Effector memory CD4-positive, alpha-beta T cell (primary cell): Measurements from ENCODE around the gene GRIK5.

ENCODE experiments used
- DNase-seq, 3 donors: peaks; one replicate each; pipeline ENCODE4 v3.0.0-alpha.2; 2020
- H3K27ac ChIP-seq: 2 replicates; pipeline ENCODE4 v1.7.0; 2013; ENCODE audit warnings: mild to moderate bottlenecking, low read length, moderate library complexity; ENCODE audit not compliant: insufficient read depth, poor library complexity, severe bottlenecking
- H3K27me3 ChIP-seq: replicated peaks from 2 replicates; pipeline ENCODE4 v1.7.0; 2013; ENCODE audit warnings: mild to moderate bottlenecking, low read length; ENCODE audit not compliant: insufficient read depth, control insufficient read depth, poor library complexity, severe bottlenecking
- H3K36me3 ChIP-seq: 2 replicates; pipeline ENCODE4 v1.7.0; 2013; ENCODE audit warnings: mild to moderate bottlenecking, low read length, moderate library complexity; ENCODE audit not compliant: control insufficient read depth, insufficient read depth
- H3K4me1 ChIP-seq: 2 replicates; pipeline ENCODE4 v1.7.0; 2013; ENCODE audit warnings: low read length, mild to moderate bottlenecking; ENCODE audit not compliant: control insufficient read depth, insufficient read depth, poor library complexity, severe bottlenecking
- H3K4me3 ChIP-seq: 2 replicates; pipeline ENCODE4 v1.7.0; 2013; ENCODE audit warnings: low read length, low read depth, mild to moderate bottlenecking; ENCODE audit not compliant: insufficient read depth, poor library complexity, severe bottlenecking
- H3K9me3 ChIP-seq: 2 replicates; pipeline ENCODE4 v1.7.0; 2013; ENCODE audit warnings: mild to moderate bottlenecking, low read length, moderate library complexity; ENCODE audit not compliant: control insufficient read depth

Gene GRIK5

DNA sequence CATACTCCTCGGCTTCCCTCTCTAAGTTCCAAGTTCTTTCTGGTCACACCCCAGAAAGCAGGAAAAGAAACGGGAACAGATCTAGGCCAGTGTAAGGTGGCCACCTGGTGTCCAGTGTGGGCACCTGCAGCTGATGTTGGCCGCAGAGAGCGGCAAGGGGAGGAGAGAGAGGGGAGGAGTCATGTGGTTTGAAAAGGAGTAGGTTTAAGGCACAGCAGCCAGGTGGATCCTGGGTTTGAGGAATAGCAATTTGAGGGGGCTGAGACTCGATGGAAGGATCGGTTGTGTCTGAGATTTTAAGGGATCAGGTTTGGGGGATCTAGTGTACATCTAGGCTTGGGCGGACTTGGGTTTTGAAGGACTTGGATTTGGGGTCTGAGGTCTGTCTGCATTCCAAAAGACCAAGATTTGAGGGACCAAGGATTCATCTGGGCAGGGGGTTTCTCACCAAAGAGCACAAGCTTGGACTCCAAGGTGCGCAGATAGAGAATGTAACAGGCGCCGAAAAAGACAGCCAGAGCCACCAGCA, 112.1 kb downstream of the GRIK5 start:
- H3K27ac ChIP-seq = peak overlapping the region; percentile 86

DNA sequence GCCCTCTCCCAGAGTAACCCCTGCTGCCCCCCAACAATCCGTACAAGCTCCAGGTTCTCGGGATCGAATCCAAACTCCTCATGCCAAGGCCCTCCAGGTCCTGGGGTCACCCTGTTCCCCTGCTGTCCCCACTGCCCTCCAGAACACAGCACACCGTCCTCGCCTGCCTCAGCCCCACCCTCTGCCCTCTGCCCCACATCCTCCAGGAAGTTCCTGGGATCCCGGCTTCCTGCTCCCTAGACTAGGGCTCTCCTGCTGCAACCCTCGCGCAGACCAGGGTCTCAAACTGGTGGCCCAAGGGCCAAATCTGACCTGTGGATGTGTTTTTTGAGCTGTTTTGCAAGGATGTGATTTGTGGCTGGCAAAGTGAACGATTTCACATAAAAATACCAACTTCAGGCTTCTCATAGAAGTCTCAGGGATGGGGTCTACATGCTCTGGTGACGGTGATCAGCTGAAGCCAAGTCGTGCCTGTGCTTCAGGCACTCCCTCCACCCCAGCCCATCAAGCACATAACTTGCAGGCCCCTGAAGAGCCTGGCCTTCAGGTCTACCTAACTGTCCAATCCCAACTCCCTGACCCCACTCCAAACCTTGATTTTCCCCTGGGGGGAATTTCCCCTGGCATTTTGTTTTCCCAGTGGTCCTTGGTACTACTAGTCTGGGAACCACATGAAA, 112.7 kb downstream of the GRIK5 start:
- Histone ChIP-seq H3K4me1 (peaks cover 12% of the 10 kb centered on the region), H3K9me3 (no peaks in the 10 kb centered on the region), H3K27me3 (no peaks in the 10 kb centered on the region), H3K27ac (peak overlapping the region; percentile 86), H3K4me3 (no peak overlapping the region), H3K36me3 (peaks cover 14% of the 10 kb centered on the region)
- no peak for DNase-seq

More for the DNA sequence above, 112.1 kb downstream of the GRIK5 start:
- Histone ChIP-seq H3K36me3 (peaks cover 14% of the 10 kb centered on the region), H3K4me1 (peaks cover 12% of the 10 kb centered on the region), H3K27me3 (no peaks in the 10 kb centered on the region), H3K4me3 (peak overlapping the region; percentile 90), H3K9me3 (no peaks in the 10 kb centered on the region)
- DNase-seq = no peak

DNA sequence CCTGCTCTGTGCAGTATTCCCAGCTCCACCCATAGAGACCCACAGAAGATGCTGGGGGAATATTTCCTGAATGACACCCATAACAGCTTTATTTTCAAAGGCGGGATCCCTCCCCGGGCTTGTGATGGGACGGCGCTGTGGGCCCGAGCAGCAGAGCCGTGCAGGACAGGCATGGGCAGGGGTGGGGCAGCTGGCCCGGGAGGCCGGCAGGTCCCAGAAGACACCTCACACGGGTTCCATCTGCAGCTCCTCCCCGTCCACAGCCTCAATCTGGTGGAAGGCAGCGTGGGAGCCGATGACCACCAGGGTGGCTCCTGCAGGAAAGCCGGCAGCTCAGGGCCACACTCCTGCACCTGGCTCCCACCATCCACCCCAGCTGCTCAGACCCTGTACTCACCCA, 113.4 kb downstream of the GRIK5 start:
- no peak overlapping the region for H3K27ac ChIP-seq
- no peak overlapping the region for H3K4me3 ChIP-seq
- H3K9me3 ChIP-seq = no peaks in the 10 kb centered on the region
- no peaks in the 10 kb centered on the region for H3K27me3 ChIP-seq
- H3K4me1 ChIP-seq = peaks cover 12% of the 10 kb centered on the region
- no peak for DNase-seq
- peaks cover 14% of the 10 kb centered on the region for H3K36me3 ChIP-seq

DNA sequence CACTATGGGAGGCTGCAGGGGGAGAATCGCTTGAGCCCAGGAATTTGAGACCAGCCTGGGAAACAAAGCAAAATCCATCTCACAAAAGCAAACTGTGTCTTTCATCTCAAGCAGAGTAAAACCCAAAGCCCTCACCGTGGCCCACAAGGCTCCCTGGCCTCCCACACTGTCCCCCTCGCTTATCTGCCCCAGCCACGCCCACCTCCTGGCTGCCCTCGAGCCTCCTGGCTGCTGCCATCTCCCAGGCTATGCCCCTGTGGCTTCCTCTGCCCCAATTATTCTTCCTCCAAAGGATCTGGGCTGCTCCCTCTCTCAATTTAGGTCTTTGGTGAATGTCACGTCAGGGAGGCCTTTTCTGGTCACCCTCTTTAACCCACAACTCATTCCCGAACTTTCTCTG, 114.5 kb downstream of the GRIK5 start:
- no peaks in the 10 kb centered on the region for H3K9me3 ChIP-seq
- H3K4me3 ChIP-seq = no peak overlapping the region
- no peaks in the 10 kb centered on the region for H3K27me3 ChIP-seq
- DNase-seq = no peak
- H3K36me3 ChIP-seq = peaks cover 14% of the 10 kb centered on the region
- H3K4me1 ChIP-seq = peaks cover 12% of the 10 kb centered on the region
- no peak overlapping the region for H3K27ac ChIP-seq

DNA sequence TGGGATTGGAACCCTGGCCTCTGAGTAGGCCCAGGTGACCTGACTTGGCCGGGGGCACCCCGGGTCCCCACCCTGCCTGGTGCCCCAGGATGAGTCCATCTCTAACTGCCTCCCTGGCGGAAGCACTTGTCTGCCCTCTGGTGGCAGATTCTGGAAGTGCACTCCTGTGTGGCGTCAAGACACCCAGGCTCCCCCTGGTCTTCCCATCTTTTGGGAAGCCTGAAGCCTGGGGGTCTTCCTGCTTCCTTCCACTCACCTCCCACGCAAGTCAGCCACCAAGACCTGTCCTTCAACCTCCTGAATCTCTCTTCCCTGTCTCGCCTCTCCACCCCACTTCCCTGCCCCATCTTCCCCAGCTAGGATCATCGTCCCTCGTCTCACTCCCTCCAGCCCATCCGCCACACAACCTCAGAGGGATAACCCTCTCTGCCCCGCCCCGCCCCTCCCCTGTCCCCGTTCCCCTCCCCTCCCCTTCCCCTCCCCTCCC, 118.3 kb downstream of the GRIK5 start:
- no peaks in the 10 kb centered on the region for H3K27me3 ChIP-seq
- DNase-seq = peak; percentile 65 to 79 (median 78)
- no peaks in the 10 kb centered on the region for H3K9me3 ChIP-seq
- no peak overlapping the region for H3K4me3 ChIP-seq
- peaks cover 11% of the 10 kb centered on the region for H3K36me3 ChIP-seq
- H3K4me1 ChIP-seq = peaks cover 3% of the 10 kb centered on the region
- no peak overlapping the region for H3K27ac ChIP-seq
